ENCODE measurements around the gene SULT2B1.

DNA sequence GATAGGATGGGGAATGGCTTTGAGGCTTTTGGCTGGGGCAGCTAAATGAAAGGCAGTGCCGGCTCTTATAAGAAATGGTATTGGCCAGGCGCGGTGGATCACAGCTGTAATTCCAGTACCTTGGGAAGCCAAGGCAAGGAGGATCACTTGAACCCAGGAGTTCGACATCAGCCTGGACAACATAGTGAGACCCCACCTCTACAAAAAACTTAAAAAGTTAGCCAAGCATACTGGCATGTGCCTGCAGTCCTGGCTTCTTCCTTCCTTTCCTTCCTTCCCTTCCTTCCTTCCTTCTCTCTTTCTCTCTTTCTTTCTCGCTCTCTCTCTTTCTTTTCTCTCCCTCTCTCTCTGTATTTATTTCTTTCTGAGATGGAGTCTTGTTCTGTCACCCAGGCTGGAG is 90.9 kb downstream of the SULT2B1 start:
- TF ChIP-seq SMC3 (conservative IDR thresholded peaks at IDR 0.05; ENCODE audit: poor library complexity) (no peak), CTCF (IDR thresholded peaks at IDR 0.05; ENCODE audit: poor library complexity, severe bottlenecking) (no peak)

Data from neural cell (in vitro differentiated cells).